WTC11 (cell line): ENCODE results near the gene CELA2A. TPM values are rescaled to one million over a fixed set of nuclear protein-coding genes. Genes with fewer than 3 reads are reported as not detected.
"Not testable (repeated sequence)": the region's sequence is repeated elsewhere in the genome, so short reads cannot be mapped to it uniquely, and the experiment has no call there.

Experiments
- ATAC-seq: fragments of 200-7000 bp; cut with Tn5 transposase; 2 replicates; pipeline ENCODE4 v1.10.0; 2021; ENCODE audit warnings: mild to moderate bottlenecking, moderate library complexity
- CTCF ChIA-PET: fragments of 300-600 bp; sonication (Branson Sonifier 250); formaldehyde crosslinking; loops from one replicate; lab custom pipeline; 2021; ENCODE audit warnings: antibody characterized with exemption; lab: Charles Lee
- POLR2A ChIA-PET: fragments of 350-600 bp; sonication (Branson Sonifier 250); formaldehyde crosslinking; loops from one replicate; lab custom pipeline; 2021; ENCODE audit warnings: antibody characterized with exemption; lab: Charles Lee
- DNase-seq: peaks from one replicate; pipeline ENCODE4 v3.0.0; 2021; ENCODE audit warnings: low spot score
- H3K27ac Mint-ChIP-seq: 2 replicates; pipeline ENCODE4 v1.8.0; 2021; ENCODE audit warnings: mixed read lengths
- H3K27me3 Mint-ChIP-seq: 2 replicates; pipeline ENCODE4 v1.8.0; 2021; ENCODE audit warnings: low read depth, mild to moderate bottlenecking, moderate library complexity, mixed read lengths
- H3K36me3 Mint-ChIP-seq: 2 replicates; pipeline ENCODE4 v1.8.0; 2021; ENCODE audit warnings: mixed read lengths
- H3K4me1 Mint-ChIP-seq: 2 replicates; pipeline ENCODE4 v1.8.0; 2022; ENCODE audit warnings: mixed read lengths
- H3K4me3 Mint-ChIP-seq: 2 replicates; pipeline ENCODE4 v1.8.0; 2021; ENCODE audit warnings: mild to moderate bottlenecking, moderate library complexity, mixed read lengths
- H3K9me3 Mint-ChIP-seq: 2 replicates; pipeline ENCODE4 v1.8.0; 2021; ENCODE audit warnings: mixed read lengths
- EMX1 ChIP-seq: fragments of 250-450 bp; sonication (Bioruptor Pico); IDR thresholded peaks from 2 replicates; pipeline ENCODE4 v1.8.0; 2021; ENCODE audit warnings: mild to moderate bottlenecking
- ESRRA ChIP-seq: sonication (generic); formaldehyde crosslinking; IDR thresholded peaks from 2 replicates; pipeline ENCODE4 v1.8.1; 2022; ENCODE audit warnings: mild to moderate bottlenecking, missing genetic modification reagents, borderline replicate concordance
- FOXP1 ChIP-seq: sonication (generic); formaldehyde crosslinking; IDR thresholded peaks from 2 replicates; pipeline ENCODE4 v1.8.0; 2022; ENCODE audit warnings: missing genetic modification reagents, mild to moderate bottlenecking, moderate library complexity, borderline replicate concordance
- GRHL2 ChIP-seq: fragments of 250-450 bp; sonication (Bioruptor Pico); IDR thresholded peaks from 2 replicates; pipeline ENCODE4 v1.8.0; 2022; ENCODE audit warnings: mild to moderate bottlenecking, moderate library complexity; ENCODE audit not compliant: insufficient replicate concordance, severe bottlenecking
- MYBL2 ChIP-seq: sonication (generic); formaldehyde crosslinking; IDR thresholded peaks from 2 replicates; pipeline ENCODE4 v1.8.1; 2023; ENCODE audit warnings: mild to moderate bottlenecking, moderate library complexity, missing genetic modification reagents
- NFATC4 ChIP-seq: fragments of 250-450 bp; sonication (Bioruptor Pico); IDR thresholded peaks from 2 replicates; pipeline ENCODE4 v1.9.0; 2021; ENCODE audit warnings: mild to moderate bottlenecking
- total RNA-seq: library from RNA; stranded (reverse); gene quantifications from 3 replicates; pipeline ENCODE4 v1.2.3, GENCODE V29; 2021
- TF ChIP-seq, protein P1 (sequence below): sonication (generic); formaldehyde crosslinking; IDR thresholded peaks from 2 replicates; pipeline ENCODE4 v1.8.1; 2022; ENCODE audit warnings: mild to moderate bottlenecking, missing genetic modification reagents, moderate library complexity, borderline replicate concordance
- TF ChIP-seq, protein P2 (sequence below): sonication (generic); formaldehyde crosslinking; IDR thresholded peaks from 2 replicates; pipeline ENCODE4 v1.8.0; 2022; ENCODE audit warnings: mild to moderate bottlenecking, missing genetic modification reagents
- TF ChIP-seq, protein P3 (sequence below): fragments of 250-450 bp; sonication (Bioruptor Pico); IDR thresholded peaks from 2 replicates; pipeline ENCODE4 v1.9.0; 2021; ENCODE audit warnings: mild to moderate bottlenecking, borderline replicate concordance
- TF ChIP-seq, protein P4 (sequence below): sonication (generic); formaldehyde crosslinking; IDR thresholded peaks from 2 replicates; pipeline ENCODE4 v1.8.1; 2023; ENCODE audit warnings: mild to moderate bottlenecking, missing genetic modification reagents, moderate library complexity
- TF ChIP-seq, protein P5 (sequence below): fragments of 250-450 bp; sonication (Bioruptor Pico); IDR thresholded peaks from 2 replicates; pipeline ENCODE4 v1.9.0; 2021; ENCODE audit warnings: mild to moderate bottlenecking
- TF ChIP-seq, protein P6 (sequence below): fragments of 250-450 bp; sonication (Bioruptor Pico); IDR thresholded peaks from 2 replicates; pipeline ENCODE4 v1.9.0; 2021; ENCODE audit warnings: mild to moderate bottlenecking

The CELA2A gene
- total RNA-seq, 1 experiment from 2014 or later = 0.83 TPM

DNA sequence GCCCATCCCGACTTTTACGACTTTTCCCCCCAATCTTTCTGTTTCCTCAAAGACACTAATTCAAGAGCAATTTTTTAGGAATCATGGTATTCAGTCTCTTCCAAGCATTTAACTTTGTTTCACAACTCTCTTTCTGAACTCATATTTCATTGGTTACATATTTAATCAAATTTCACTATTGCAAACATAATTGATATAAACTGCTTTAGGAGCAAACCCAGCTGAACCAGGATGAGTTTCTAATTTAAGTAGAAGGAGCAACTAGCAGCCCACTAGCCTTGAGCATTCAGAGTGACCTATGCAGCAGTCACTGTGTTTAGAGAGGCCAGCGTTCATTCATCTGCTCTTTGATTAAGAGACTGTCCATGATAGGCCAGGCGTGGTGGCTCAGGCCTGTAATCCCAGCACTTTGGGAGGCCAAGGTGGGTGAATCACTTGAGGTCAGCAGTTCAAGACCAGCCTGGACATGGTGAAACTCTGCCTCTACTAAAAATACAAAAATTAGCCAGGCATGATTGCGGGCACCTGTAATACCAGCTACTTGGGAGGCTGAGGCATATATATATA lies 21.2 kb downstream of the CELA2A start (continued):
- TF ChIP-seq, protein P1, sequence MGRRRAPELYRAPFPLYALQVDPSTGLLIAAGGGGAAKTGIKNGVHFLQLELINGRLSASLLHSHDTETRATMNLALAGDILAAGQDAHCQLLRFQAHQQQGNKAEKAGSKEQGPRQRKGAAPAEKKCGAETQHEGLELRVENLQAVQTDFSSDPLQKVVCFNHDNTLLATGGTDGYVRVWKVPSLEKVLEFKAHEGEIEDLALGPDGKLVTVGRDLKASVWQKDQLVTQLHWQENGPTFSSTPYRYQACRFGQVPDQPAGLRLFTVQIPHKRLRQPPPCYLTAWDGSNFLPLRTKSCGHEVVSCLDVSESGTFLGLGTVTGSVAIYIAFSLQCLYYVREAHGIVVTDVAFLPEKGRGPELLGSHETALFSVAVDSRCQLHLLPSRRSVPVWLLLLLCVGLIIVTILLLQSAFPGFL (CRISPR knock-in tag) = no peak

DNA sequence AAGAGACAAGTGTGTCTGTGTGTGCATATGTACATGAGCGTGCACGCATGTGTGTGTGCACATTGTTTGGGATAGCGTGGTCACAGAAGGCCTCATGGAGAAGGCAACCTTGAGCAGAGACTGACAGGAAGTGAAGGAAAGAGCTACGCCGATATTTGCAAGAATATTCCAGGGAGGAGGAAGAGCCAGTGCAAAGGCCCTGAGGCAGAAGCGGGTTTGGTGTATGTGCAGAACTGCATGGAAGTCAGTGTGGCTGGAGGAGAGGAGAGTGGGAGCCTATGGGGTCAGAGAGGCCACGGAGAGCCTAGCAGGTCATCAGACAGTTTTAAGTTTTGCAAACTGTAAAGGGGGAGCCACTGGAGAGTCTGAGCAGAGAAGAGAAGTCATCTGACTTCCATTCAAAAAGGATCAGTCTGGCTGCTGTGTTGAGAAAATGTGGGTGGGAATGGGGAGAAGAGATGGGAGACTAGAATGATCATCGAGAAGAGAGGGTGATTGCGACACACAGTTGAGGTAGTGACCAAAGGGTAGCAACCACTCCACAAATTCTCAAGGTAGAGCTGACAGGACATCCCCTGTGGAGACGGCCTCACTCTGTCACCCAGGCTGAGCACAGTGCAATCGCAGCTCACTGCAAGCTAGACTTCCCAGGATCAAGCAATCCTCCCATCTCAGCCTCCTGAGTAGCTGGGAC lies 23.3 kb downstream of the CELA2A start:
- TF ChIP-seq, protein P2, sequence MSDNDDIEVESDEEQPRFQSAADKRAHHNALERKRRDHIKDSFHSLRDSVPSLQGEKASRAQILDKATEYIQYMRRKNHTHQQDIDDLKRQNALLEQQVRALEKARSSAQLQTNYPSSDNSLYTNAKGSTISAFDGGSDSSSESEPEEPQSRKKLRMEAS (CRISPR knock-in tag) = no peak
- TF ChIP-seq, protein P3, sequence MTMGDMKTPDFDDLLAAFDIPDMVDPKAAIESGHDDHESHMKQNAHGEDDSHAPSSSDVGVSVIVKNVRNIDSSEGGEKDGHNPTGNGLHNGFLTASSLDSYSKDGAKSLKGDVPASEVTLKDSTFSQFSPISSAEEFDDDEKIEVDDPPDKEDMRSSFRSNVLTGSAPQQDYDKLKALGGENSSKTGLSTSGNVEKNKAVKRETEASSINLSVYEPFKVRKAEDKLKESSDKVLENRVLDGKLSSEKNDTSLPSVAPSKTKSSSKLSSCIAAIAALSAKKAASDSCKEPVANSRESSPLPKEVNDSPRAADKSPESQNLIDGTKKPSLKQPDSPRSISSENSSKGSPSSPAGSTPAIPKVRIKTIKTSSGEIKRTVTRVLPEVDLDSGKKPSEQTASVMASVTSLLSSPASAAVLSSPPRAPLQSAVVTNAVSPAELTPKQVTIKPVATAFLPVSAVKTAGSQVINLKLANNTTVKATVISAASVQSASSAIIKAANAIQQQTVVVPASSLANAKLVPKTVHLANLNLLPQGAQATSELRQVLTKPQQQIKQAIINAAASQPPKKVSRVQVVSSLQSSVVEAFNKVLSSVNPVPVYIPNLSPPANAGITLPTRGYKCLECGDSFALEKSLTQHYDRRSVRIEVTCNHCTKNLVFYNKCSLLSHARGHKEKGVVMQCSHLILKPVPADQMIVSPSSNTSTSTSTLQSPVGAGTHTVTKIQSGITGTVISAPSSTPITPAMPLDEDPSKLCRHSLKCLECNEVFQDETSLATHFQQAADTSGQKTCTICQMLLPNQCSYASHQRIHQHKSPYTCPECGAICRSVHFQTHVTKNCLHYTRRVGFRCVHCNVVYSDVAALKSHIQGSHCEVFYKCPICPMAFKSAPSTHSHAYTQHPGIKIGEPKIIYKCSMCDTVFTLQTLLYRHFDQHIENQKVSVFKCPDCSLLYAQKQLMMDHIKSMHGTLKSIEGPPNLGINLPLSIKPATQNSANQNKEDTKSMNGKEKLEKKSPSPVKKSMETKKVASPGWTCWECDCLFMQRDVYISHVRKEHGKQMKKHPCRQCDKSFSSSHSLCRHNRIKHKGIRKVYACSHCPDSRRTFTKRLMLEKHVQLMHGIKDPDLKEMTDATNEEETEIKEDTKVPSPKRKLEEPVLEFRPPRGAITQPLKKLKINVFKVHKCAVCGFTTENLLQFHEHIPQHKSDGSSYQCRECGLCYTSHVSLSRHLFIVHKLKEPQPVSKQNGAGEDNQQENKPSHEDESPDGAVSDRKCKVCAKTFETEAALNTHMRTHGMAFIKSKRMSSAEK (CRISPR knock-in tag) = no peak
- TF ChIP-seq GRHL2 (CRISPR knock-in tag) (no peak), ESRRA (CRISPR knock-in tag) (no peak), MYBL2 (CRISPR knock-in tag) (no peak), NFATC4 (CRISPR knock-in tag) (no peak), EMX1 (CRISPR knock-in tag) (no peak), FOXP1 (CRISPR knock-in tag) (no peak)
- TF ChIP-seq, protein P4, sequence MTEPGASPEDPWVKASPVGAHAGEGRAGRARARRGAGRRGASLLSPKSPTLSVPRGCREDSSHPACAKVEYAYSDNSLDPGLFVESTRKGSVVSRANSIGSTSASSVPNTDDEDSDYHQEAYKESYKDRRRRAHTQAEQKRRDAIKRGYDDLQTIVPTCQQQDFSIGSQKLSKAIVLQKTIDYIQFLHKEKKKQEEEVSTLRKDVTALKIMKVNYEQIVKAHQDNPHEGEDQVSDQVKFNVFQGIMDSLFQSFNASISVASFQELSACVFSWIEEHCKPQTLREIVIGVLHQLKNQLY = no peak
- TF ChIP-seq, protein P5, sequence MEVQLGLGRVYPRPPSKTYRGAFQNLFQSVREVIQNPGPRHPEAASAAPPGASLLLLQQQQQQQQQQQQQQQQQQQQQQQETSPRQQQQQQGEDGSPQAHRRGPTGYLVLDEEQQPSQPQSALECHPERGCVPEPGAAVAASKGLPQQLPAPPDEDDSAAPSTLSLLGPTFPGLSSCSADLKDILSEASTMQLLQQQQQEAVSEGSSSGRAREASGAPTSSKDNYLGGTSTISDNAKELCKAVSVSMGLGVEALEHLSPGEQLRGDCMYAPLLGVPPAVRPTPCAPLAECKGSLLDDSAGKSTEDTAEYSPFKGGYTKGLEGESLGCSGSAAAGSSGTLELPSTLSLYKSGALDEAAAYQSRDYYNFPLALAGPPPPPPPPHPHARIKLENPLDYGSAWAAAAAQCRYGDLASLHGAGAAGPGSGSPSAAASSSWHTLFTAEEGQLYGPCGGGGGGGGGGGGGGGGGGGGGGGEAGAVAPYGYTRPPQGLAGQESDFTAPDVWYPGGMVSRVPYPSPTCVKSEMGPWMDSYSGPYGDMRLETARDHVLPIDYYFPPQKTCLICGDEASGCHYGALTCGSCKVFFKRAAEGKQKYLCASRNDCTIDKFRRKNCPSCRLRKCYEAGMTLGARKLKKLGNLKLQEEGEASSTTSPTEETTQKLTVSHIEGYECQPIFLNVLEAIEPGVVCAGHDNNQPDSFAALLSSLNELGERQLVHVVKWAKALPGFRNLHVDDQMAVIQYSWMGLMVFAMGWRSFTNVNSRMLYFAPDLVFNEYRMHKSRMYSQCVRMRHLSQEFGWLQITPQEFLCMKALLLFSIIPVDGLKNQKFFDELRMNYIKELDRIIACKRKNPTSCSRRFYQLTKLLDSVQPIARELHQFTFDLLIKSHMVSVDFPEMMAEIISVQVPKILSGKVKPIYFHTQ = no peak
- TF ChIP-seq, protein P6, sequence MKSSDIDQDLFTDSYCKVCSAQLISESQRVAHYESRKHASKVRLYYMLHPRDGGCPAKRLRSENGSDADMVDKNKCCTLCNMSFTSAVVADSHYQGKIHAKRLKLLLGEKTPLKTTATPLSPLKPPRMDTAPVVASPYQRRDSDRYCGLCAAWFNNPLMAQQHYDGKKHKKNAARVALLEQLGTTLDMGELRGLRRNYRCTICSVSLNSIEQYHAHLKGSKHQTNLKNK = no peak
- TF ChIP-seq, all 79 proteins: peak for 0
- ATAC-seq (no peak), DNase-seq (no peak)
- Mint-ChIP-seq H3K27me3 (no peaks in the 10 kb centered on the region; the same call in 1 of the 2 replicates), H3K27ac (no peak overlapping the region), H3K36me3 (no peaks in the 10 kb centered on the region), H3K4me3 (no peak overlapping the region), H3K9me3 (no peaks in the 10 kb centered on the region), H3K4me1 (no peaks in the 10 kb centered on the region)
- ChIA-PET POLR2A (no interaction called here), CTCF (no interaction called here)

DNA sequence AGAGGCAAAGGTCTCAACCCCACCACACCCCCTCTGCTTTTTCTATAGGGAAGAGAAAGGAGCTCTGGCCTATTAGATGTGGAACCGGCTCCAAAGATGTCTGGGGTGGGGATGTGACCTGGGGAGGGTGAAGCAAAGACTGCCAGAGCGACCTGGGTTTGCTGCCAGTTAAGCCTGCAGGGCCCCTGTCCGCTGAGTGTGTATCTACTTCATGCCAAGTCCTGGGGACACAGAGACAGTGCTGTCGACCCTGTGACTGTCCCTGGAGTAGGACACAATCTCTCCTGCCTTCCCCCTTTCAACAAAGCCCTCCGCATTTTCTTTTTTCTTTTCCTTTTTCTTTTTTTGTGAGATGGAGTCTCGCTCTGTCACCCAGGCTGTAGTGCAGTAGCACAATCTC lies 25.9 kb downstream of the CELA2A start:
- DNase-seq, H3K4me1 Mint-ChIP-seq, H3K27me3 Mint-ChIP-seq, H3K4me3 Mint-ChIP-seq, H3K36me3 Mint-ChIP-seq, POLR2A ChIA-PET, ATAC-seq, CTCF ChIA-PET, H3K27ac Mint-ChIP-seq, H3K9me3 Mint-ChIP-seq: not testable (repeated sequence)

DNA sequence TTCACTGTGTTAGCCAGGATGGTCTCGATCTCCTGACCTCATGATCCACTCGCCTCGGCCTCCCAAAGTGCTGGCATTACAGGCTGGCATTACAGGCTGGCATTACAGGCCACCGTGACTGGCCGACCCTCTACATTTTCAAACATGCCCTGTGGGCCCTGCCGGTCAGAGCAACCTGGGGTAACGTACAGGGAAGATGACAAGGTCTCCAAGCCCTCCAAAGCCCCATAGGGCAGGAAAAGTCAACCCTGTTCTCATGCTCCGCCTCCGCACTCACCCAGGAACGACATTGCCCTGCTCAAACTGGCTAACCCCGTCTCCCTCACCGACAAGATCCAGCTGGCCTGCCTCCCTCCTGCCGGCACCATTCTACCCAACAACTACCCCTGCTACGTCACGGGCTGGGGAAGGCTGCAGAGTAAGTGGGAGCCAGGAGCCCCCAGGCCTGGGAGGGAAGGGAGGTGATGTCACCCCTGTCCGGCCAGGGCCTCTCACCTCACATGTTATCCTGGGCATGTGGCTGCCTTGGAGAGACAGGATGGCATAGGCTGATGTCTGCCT lies 26.5 kb downstream of the CELA2A start:
- H3K36me3 Mint-ChIP-seq, DNase-seq, H3K4me3 Mint-ChIP-seq, ATAC-seq, H3K27ac Mint-ChIP-seq, CTCF ChIA-PET, H3K27me3 Mint-ChIP-seq, H3K4me1 Mint-ChIP-seq, H3K9me3 Mint-ChIP-seq: not testable (repeated sequence)
- POLR2A ChIA-PET = interaction anchor here (0.7 kb wide), 1 partner anchor 127 kb away, joined by 4 read pairs; no protein-coding TSS in a partner anchor
